Dedifferentiated amniotic fluid mesenchymal stem cell (primary cell): ENCODE data around the gene EEF2K.

Experiments used
- DNase-seq: peaks from one replicate; pipeline ENCODE4 v3.0.0-alpha.2; 2016; ENCODE audit errors: extremely low spot score

EEF2K gene

GRCh38 chr16:22240023-22240710 is 34.1 kb downstream of the EEF2K start:
- DNase-seq, result peak; percentile 41

DNA sequence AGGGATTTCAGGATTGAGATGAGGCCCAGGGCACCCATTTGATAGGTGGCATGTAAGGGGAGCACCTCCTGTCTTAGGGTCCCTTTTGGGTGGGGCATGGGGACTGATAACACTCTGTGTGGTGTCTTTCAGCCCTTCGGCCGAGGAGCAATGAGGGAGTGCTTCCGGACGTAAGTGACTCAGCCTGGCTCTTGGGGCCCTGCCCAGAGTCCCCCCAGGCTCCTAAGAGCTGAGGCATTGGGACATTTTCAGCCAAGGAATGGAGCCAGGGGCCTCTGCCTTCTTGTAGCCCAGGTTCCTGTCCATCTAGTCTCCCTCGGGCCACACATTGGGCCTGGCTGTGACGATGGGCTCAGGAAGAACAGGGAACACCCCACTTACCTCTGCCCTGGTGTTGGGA is 44.4 kb downstream of the EEF2K start:
- no peak for DNase-seq

- no peak for DNase-seq
These were observed 46.2 kb downstream of the EEF2K start for GRCh38 chr16:22252317-22252716.

DNA sequence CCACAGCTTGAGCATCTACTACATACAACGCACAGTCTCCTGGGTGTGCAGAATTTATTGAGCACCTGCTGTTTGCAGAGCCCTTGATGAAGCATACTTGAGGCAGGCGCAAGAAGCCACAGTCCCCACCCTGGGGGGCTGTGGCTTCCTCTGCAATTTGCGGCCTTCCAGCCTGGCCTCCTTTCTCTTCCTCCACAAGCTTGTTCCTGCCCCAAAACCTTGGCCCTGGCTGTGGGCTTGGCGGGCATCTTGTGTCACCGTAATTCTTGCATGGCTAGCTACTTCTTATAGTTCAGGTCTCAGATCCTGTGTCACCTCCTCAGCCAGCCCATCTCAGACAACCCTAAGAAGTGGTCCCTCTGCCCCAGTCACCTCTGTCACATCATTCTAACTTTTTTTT is 47.2 kb downstream of the EEF2K start:
- no peak for DNase-seq

GRCh38 chr16:22255335-22255734 is 49.3 kb downstream of the EEF2K start:
- no peak for DNase-seq

DNA sequence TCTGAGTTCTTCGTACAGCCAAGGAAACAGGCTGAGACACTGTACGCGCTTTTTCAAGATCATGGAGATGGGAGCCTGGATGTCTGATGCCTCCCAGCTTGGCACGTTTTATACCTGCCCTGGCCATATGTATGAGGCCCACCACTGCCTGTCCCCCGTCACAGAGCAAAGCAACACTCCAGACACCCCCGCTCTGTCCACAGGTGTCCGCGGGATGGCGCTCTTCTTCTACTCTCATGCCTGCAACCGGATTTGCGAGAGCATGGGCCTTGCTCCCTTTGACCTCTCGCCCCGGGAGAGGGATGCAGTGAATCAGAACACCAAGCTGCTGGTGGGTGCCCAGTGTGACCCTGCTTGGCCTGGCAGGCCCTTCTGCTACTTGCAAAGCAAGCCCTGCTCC is 51.4 kb downstream of the EEF2K start:
- no peak for DNase-seq

DNA sequence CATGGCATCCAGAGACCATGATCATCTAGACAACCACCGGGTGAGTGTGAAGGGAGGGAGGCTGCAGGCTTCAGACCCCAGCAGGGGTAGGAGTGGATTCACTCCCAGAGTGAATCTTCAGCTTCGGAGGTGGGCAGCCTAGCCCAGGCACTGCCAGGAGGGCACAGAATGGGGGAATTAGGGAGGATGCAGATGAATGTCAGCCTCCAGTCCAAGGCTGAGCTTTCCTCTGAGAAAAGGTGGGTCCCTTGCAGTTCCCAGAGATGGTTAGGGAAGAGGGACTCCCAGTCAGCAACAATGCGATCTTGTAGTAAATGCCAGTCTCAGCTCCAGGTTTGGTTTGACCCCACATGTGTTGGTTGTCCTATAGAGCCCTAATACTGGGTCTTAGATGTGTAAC is 54.4 kb downstream of the EEF2K start:
- DNase-seq, result no peak

- DNase-seq, result no peak
These were observed 56.4 kb downstream of the EEF2K start for GRCh38 chr16:22262460-22262859.

DNA sequence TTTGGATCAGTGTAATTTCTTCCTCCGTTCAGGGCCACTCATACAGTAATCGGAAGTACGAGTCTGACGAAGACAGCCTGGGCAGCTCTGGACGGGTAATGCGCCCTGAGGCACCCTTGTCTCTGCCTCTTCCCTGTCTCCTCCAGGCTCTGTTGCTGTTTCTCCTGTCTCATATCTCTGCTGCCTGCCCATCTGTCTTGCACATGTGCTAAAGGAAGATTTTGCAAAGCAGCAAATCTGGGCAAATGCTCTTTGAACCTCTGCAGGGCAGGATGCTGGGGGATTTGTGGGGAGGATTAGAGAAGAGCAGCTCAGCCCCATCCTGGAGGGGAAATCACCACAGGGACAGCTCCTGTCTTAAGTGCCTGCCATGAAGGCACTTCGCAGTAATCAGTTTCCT is 58.7 kb downstream of the EEF2K start:
- no peak for DNase-seq

- DNase-seq, result no peak
These were observed 59.3 kb downstream of the EEF2K start for GRCh38 chr16:22265351-22265750.

- no peak for DNase-seq
These were observed 60.5 kb downstream of the EEF2K start for GRCh38 chr16:22266546-22266945.

DNA sequence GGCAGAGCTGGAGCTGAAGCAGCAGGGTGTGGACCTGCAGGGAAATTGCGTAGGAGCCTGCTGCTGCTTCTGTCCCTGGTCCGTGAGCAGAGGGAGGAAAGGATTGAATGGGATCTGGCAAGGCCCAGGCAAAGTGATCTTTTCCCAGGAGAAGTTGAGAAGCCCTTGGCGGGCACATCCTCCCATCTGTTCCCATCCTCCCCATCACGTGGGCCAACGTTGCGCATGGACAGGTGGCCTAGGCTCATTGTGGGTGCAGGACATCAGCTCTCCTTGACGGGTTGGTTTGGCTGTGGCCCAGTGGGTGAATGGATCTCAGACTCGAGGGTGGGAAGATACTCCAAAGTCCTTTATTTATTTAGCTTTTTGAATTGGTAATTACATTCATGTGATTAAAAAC is 61.7 kb downstream of the EEF2K start:
- no peak for DNase-seq

DNA sequence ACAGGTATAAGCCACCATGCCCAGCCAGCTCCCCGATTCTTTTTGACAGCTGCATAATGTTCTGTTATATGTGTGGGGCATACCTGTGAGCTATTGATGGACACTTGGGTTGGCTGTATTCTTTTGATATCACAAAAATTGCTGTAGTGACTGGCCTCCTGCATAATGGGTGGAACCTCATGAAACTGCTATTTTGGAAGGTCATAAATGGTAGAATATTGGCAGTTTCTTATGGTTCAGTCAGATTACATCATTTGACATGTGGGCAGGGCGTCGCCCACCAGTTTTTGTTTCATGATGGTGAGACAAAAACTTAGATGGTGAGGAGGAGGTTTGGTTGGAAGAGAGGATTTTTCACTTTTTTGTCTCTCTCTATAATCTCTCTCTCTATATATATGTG is 64.4 kb downstream of the EEF2K start:
- DNase-seq, result no peak

DNA sequence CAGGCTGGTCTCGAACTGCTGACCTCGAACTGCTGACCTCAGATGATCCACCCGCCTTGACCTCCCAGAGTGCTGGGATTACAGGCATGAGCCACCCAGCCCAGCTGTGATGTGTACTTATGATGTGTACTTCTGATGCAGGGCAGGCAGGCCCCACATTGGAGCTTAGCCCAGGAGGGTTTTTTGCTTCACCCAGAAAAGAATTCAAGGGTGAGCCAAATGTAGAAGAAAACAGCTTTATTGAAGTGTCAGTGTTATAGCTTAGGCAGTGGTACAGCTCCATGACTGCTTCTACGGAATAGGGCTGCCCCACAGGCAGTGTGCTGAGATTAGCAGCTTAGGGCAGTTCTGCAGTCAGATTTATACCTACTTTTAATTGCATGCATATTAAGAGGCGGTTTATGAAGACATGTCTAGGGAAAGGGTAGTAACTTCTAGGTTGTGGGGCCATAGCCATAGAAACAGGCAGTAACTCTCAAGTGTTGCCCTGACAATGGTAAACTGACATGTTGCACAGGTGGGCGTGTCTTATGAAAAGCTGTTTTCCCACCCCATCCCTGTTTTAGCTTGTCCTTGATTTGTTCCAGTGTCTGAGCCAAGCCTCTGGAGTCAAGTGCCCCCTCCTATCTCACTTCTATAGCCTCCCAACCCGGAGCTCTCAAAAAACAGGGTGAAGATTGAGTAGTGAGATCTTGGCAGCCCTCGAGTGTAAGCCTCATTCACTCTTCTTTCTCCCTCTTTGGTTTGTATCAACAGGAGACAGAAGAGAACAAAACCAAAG is 67.0 kb downstream of the EEF2K start:
- DNase-seq, result no peak

GRCh38 chr16:22274916-22275315 is 68.8 kb downstream of the EEF2K start:
- no peak for DNase-seq

DNA sequence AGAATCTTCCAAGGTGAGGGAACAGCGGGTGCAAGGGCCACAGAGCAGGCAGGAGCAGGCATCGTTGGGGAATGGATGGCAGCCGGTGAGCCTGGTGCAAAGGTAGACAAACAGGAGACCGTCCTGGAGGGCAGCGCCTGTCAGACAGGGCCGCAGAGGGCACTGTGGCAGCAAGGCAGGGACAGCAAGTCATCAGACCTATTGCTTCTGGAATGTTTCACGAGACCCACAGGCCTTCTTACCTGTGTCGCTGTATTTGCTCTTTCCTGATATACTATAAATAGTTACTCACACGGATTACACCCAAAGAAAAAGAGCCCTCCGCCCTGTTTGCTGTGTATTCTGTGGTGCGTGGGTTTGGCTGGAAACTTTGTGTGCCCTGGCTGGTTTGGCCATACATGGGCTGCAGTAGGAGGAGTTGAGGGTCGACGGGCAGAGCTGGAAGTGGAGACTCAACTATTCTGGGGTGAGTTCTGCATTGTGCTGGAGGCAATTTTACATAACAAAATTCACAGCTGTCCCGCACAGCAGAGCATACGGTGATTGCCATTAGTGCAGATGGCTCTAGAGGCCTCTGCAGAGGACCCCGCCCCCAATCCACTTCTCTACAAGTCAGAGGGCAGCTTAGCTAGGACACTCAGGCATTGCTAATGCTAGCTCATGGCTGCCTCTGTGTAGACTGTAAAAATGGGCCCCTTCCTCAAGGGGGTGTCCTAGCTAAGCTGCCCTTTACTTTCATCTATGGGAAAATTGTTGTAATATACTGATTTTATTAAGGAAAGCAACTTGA is 72.6 kb downstream of the EEF2K start:
- no peak for DNase-seq

DNA sequence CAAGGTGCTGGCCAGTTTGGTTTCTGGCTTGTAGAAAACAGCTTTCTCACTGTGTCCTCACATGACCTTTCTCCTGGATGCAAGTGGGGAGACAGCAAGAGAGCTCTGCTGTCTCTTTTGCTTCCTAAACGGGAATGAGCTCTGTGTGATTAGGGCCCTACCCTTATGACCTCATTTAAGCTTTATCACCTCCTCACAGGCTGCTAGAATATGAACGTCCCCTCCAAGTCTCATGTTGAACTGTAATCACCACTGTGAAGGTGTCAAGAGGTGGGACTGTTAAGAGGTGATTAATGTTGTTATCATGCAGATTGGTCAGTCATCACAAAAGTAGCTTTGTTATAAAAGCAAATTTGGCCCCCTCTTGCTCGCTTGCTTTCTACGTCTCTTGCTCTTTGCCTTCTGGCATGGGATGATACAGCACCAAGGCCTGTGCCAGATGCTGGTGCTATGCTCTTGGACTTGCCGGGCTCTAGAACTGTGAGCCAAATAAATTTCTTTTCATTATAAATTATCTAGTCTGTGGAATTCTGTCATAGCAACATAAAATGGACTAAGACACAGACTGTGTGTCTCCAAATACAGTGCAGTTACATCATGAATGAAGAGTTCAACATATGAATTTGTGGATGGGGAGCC is 76.3 kb downstream of the EEF2K start:
- no peak for DNase-seq

DNA sequence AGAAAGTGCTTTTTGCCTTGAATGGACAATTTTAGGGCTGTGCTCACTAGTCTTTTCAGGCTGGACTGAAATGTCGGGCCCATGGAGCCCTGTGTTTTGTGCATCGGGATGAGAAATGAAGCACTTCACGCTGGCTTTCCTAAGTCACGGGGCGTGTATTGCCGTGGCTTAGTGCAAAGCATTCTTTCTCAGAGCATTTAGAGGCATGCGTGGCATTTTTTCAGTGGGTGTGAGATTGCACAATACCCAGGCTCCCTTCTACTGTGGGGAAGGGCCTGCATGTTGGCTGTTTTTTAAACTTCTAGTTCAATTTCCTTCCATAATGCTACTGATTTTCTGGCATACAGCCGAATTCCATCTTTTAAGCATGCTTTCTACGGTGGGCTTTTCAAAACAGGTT is 78.6 kb downstream of the EEF2K start:
- DNase-seq, result peak; percentile 20

DNA sequence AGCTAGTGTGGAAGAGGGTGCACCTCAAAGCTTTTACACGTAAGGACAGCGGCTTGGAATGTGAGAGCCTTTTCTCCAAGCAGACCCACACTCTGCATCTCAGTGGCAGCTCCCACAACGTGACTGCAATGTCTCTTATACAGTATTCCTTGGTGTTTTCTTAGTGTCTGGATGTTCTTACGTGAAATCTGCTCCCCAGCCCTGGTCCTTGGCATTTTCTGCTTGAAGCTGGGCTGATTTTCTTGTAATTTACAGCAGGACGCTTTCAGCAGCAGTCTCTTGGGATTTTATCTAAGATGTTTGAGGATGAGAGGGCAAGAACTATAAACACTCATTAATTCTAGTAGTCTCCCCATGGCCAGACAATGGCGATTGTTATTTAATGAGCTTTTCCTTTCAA is 79.0 kb downstream of the EEF2K start:
- DNase-seq, result no peak

- DNase-seq, result no peak
These were observed 84.9 kb downstream of the EEF2K start for GRCh38 chr16:22291020-22291419.

DNA sequence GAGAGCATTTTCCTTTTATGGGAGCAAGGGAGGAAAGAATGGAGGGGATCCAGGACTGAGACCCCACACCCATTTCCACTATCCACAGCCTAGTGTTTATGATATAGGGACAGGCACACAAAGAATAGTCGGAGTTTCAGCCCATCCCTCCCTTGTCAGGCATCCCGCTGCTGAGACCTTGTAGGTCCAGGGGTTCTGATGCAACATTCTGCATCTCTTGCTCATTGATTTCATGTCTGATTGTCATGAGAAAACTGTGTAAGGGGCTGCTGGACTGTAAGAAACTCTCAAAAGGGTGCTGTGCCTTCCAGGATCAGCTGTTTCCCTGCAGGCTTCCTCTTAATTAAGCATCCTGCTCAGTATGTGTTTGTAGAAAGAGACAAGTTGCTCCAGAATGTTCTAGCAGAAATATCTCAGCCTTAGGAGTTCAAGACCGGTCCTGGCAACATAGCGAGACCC is 85.8 kb downstream of the EEF2K start:
- peak; percentile 23 for DNase-seq

DNA sequence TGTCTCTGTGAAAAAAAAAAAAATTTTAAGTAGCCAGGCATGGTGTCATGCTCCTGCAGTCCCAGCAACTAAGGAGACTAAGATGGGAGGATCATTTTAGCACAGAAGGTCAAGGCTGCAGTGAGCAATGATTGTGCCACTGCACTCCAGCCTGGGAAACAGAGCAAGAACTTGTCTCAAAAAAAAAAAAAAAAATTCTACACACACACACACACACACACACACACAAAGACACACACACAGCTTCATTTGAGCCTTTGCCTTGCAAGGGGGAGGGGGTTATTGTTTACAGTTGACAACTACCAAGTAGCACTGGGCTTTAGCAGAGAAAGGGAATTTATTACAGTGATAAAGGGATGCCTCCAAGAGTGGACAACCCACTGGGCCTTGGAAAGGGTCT is 86.2 kb downstream of the EEF2K start:
- DNase-seq, result no peak
